Limb (tissue), 2 donors: ENCODE data around the gene FHAD1.
"Not testable (repeated sequence)": the region's sequence is repeated elsewhere in the genome, so short reads cannot be mapped to it uniquely, and the experiment has no call there.

ENCODE experiments used
- DNase-seq, 2 donors: peaks; one replicate each; pipeline ENCODE4 v3.0.0-alpha.2; 2016; ENCODE audit errors: extremely low spot score in 2 of 2

The FHAD1 gene

DNA sequence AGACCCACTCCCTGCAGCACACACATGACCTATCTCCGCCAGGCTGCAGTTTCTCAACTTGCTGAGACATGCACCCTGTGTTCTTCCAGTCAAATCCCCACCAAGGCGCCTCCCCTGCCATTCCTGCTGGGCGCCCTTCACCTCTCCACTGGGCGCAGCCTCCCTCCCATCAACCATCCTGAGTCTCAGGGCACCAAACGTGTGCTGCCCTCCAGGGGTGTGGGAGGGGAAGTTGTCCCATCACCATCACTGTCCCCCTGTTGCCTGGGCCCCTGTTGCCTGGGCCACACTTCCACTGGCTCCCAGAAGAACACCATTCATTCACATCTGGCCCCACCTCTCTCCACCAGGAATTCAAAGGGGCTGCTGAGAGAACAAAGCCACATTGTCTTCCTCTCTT lies 117.7 kb downstream of the FHAD1 start:
- DNase-seq: no peak

GRCh38 chr1:15368888-15369287 lies 121.9 kb downstream of the FHAD1 start:
- no peak for DNase-seq

DNA sequence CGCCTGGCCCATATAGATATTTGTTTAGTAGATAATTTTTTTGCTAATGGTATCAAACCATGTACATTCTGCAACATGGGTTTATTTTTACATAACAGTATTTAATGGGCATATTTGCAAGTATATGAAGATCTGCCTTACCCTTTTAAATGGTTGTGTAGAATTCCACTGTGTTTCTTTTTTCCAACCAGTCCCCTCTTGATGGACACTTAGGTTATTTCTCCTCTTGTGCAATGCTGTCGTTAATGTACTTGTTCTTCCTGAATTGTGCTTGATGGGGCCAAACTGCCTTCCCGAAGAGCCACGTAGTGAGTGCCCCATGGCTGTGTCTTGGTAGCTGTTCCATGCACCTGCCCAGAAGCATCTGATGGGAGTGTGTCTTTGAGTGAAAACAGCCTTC lies 123.2 kb downstream of the FHAD1 start:
- no peak for DNase-seq

DNA sequence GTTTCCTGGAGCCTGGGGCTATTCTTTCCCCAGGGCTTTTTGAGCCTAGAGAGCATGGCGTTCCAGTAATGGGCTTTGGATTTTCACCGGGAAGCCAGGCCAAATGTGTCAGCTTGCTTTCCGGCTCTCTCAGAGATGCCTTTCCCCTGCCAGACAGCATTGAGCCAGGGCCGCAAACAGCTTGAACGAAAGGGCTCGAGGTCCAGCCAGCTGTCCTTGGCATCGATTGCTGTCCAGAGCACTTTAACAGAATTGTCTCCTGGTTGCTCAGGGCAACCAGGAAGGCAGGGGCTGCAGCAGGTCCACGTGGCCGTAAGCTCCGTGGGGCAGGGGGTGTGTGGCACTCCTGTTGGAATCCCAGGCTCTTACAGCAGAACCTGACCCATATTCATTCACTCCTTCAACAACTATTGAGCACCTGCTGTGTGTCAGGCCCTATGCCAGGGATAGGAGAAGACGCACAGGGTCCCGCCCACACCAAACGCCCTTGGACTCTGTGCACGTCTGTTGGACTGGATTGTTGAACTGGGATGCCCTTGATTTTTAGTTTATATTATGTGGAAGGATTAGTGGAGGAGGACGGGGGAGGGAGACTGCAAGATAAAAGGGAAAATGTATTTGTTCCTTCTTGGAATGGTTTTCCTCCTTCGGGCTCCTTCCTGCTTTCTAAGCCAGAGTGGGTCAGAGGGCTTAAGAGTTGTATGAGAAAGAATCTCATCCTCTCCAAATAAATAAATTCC lies 123.9 kb downstream of the FHAD1 start:
- DNase-seq: peak; percentile 15 to 38

DNA sequence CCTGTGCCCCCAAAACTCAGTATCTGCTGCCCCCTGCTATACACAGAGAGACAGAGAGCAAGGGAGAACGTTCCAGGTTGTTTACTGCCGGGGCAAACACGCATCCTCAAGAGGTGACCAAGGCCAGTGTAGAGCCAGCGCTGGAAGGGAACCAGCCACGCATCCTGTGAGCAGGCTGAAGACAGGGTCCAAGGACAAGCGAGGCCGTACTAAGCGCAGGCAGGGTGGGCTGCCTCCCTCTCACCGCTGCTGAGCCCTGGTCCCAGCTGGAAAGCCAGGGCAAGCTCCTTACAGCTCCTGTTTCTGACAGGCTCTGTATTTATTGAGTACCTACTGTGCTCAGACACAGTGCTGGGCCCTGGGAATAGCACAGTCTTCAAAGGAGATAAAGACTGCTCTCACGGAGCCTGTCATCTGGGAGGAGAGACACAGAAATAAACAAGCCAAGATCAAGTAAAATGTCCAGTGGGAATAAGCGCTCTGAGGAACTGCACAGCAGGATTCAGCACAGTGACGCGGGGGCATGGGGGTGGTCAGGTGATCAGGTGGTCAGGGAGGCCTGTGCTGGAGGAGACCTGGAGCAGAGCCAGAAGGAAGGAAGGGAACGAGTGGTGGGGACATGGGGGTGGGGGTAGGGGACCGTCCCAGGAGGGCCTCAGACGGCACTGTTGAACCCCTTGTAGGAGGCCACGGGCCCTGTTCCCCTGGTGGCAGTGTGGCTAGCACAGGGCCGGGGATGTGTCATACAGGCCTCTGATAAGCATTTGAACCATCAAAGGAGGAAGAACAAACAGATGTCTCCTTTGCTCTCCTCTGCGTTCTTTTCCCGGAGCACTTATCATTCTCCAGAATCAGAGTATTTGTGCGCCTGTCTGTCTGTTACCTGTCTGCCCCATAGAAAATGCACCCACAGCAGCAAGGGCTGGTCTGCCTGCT lies 124.9 kb downstream of the FHAD1 start:
- no peak for DNase-seq

- no peak for DNase-seq
Measured at GRCh38 chr1:15378729-15379128, 131.7 kb downstream of the FHAD1 start.

DNA sequence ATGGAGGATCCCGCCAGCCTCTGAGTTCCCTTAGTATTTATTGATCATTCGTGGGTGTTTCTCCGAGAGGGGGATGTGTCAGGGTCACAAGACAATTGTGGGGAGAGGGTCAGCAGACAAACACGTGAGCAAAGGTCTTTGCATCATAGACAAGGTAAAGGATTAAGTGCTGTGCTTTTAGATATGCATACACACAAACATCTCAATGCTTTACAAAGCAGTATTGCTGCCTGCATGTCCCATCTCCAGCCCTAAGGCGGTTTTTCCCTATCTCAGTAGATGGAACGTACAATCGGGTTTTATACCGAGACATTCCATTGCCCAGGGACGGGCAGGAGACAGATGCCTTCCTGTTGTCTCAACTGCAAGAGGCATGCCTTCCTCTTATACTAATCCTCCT lies 132.1 kb downstream of the FHAD1 start:
- not testable (repeated sequence) for DNase-seq

GRCh38 chr1:15380601-15381508 lies 133.8 kb downstream of the FHAD1 start:
- DNase-seq: no peak

GRCh38 chr1:15381805-15382204 lies 134.8 kb downstream of the FHAD1 start:
- DNase-seq: no peak

- no peak for DNase-seq
Measured at GRCh38 chr1:15382601-15383518, 135.8 kb downstream of the FHAD1 start.

DNA sequence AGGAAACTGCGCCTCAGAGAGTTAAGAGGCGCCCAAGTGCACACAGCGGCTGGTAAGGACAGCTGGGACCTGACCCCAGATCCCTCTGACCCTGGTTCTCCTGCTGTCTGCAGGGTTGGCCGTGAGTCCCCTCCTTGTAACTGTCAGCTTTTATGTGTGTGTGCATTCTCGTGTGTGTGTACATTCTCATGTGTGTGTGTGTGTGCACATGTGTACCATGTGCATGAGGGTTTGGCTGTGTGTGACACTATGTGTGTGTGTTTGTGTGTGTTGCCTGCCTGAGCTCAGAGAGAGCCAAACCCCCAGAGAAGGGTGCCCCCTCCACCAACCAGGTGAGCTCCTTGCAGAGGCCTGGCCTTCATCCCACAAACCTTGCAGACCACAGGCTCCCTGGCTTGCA lies 136.8 kb downstream of the FHAD1 start:
- no peak for DNase-seq

DNA sequence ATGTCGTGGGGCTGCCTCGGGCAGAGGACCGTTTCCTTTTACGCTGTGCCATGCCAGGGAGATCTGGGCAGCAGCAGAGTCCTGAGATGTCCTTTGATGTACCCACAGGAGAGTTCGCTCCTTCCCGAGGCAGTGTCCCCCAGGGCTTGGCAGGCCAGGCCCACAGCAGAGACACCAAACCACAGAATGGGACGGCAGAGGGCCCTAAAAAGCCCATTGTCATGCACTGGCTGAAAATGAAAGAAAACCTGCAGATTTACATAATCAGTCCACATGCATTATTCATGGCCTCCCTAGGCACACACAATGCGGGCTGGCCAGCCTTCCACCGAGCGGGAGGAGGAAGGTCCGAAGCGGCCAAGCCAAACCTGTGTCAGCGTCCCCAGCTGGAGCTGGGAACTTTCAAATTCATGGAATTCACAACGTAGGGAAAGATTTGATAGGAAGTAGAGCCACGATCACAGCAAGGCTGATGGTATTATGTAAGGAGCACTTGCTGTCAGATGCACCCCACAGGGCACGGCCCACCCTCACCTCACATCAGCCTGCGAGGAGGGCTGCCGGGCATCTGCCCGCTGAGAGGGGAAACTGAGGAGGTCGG lies 137.4 kb downstream of the FHAD1 start:
- DNase-seq: peak in 1 of 2 donors; percentile 40

GRCh38 chr1:15385420-15385819 lies 138.4 kb downstream of the FHAD1 start:
- no peak for DNase-seq

GRCh38 chr1:15386164-15386749 lies 139.2 kb downstream of the FHAD1 start:
- DNase-seq: peak in 1 of 2 donors; percentile 51

DNA sequence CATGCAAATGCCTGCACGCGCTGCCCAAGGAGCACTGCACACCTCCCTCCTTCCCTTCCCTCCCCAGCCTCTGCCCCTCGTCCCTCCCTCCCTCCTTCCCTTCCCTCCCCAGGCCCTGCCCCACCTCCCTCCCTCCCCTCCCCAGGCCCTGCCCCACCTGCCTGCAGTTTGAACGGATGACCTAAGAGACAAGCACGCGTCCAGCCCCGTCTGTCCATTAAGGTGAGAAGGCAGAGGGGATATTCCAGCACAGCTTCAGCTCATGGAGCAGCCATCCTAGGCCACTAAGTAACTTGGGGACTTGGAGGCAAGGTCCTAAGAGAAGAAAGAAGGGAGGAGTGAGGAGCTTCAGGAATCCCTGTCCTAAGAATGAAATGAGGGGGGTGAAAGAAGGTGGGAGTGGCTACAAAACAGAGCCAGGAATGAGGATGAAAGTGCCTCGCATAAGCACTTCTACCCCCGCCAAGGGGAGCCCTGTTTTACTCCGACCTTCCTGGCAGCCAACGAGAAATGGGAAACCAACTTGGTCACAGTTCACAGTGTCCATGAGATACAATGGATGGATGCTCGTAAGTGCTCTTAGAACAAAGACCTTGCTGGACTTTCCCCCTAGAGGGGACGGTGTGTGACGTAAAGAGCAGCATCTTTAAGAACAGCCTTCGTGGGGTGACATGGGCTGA lies 141.3 kb downstream of the FHAD1 start:
- no peak for DNase-seq

DNA sequence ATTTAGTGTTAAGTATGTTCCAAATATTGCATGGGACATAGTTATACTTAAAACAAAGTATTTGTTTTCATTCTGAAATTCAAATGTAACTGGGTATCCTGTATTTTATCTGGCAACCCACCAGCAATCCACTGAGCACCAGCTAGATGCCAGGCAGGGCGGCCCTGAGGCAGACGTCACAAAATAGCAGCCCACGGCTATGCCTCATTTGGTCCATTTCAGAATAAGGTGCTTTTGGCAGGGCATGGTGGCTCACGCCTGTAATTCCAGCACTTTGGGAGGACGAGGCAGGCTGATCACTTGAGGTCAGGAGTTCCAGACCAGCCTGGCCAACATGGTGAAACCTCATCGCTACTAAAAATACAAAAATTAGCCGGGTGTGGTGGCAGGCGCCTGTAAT lies 142.8 kb downstream of the FHAD1 start:
- DNase-seq: not testable (repeated sequence)

DNA sequence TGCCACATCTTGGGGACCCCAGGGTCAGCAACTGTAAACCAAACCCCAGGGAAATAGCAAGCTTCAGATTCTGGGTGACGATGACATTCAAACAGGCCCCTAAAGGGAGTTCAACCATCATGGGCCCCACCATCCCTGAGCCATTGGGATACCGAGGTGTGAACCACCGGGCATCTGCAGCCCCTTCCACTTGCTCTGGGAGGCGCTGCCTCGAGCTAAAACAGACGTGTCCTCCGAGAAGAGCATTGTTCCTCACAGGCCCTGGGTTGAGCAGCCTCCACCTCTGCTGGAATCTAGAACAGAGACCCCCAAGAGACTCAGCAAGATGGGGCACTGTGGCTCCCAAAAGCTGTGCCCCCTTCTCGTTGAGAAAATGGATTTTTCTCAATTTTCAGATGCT lies 143.6 kb downstream of the FHAD1 start:
- no peak for DNase-seq

GRCh38 chr1:15391366-15391765 lies 144.3 kb downstream of the FHAD1 start:
- DNase-seq: no peak
